ENCODE results near the gene NCK2.

The NCK2 gene

DNA sequence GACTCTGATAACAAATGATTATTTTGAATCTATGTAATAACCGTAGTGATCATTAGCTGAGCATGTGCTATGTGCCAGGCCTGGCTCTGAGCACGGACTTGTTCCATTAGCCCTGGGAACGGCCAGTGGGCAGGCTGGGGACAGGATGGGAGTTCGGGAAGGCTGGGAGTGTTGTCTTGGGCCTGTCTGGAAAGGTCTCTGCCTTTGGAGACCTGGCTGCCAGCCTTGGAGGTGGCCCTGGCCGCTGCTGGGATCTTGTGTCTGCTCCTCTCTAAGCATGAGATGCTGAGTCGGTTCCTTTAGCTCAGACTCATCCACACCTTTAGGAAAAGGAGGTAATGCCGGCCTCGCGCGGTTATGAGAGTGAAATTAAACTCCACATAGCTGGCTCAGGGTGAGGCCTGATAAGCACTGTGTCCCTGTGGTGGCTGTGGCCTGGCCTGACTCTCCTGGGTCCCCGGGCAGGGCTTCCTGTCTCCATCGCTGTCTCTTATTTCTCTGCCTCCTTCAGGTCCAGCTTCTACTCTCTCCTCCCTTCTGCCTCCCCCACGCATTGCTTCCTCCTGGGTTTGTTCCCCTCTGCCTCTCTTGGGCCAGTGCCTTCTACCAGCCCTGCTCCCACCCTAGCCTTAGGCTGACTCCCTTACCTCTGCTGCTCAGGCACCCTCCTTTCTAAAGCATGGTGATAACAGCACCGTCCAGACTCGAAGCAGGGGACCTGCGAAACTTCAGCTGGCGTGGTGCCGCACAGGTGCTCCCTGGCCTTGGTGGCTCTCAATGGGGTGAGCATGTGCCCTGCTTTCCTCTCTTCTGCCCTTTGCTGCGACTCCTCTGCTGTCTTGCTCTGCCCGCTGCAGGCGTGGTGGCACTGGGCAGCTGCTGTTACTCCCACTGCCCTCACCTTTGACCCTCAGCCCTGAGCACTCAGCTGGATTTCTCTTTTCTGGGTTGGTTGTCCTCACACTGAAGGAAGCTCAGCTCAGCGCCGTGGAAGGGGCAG lies 41.8 kb downstream of the NCK2 start:
- H3K4me1 ChIP-seq (ENCODE audit: low read length): peaks cover 39% of the 10 kb centered on the region
- DNase-seq: no peak
- H2AFZ ChIP-seq (ENCODE audit: low read length): no peak overlapping the region
- TF ChIP-seq EZH2 (optimal IDR thresholded peaks at IDR 0.05; ENCODE audit: low read depth, low read length): no peak
- H4K20me1 ChIP-seq (ENCODE audit: insufficient read depth, low read length): peaks cover 20% of the 10 kb centered on the region; the same call in 1 of the 2 replicates
- no peak overlapping the region for H3K27ac ChIP-seq (ENCODE audit: low read length)
- no peaks in the 10 kb centered on the region for H3K9me3 ChIP-seq (replicated peaks; ENCODE audit: insufficient read depth, low read length)
- H3K36me3 ChIP-seq (replicated peaks; ENCODE audit: insufficient read depth, low read length): no peaks in the 10 kb centered on the region
- peaks cover 100% of the 10 kb centered on the region for H3K79me2 ChIP-seq (ENCODE audit: low read length)
- no peak overlapping the region for H3K9ac ChIP-seq (ENCODE audit: low read length)
- H3K27me3 ChIP-seq (replicated peaks; ENCODE audit: insufficient read depth, low read length): no peaks in the 10 kb centered on the region
- H3K9me2 ChIP-seq (replicated peaks; ENCODE audit: insufficient read depth, low read length): no peaks in the 10 kb centered on the region
- H3F3A ChIP-seq (ENCODE audit: insufficient read depth, low read length): peaks cover 21% of the 10 kb centered on the region
- no peak overlapping the region for H3K4me3 ChIP-seq (ENCODE audit: low read length)
- H3K4me2 ChIP-seq (ENCODE audit: low read depth, low read length): no peak overlapping the region

GRCh38 chr2:105787376-105788318 lies 42.9 kb downstream of the NCK2 start:
- TF ChIP-seq EZH2 (optimal IDR thresholded peaks at IDR 0.05; ENCODE audit: low read depth, low read length): no peak
- TF ChIP-seq EZH2phosphoT487 (IDR thresholded peaks at IDR 0.05; ENCODE audit: low read length): no peak
- TF ChIP-seq, protein P1, sequence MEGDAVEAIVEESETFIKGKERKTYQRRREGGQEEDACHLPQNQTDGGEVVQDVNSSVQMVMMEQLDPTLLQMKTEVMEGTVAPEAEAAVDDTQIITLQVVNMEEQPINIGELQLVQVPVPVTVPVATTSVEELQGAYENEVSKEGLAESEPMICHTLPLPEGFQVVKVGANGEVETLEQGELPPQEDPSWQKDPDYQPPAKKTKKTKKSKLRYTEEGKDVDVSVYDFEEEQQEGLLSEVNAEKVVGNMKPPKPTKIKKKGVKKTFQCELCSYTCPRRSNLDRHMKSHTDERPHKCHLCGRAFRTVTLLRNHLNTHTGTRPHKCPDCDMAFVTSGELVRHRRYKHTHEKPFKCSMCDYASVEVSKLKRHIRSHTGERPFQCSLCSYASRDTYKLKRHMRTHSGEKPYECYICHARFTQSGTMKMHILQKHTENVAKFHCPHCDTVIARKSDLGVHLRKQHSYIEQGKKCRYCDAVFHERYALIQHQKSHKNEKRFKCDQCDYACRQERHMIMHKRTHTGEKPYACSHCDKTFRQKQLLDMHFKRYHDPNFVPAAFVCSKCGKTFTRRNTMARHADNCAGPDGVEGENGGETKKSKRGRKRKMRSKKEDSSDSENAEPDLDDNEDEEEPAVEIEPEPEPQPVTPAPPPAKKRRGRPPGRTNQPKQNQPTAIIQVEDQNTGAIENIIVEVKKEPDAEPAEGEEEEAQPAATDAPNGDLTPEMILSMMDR (IDR thresholded peaks at IDR 0.05; ENCODE audit: low read length): no peak
- H3K27ac ChIP-seq (ENCODE audit: low read length): no peak overlapping the region
- H3K4me3 ChIP-seq (ENCODE audit: low read length): no peak overlapping the region
- no peaks in the 10 kb centered on the region for H3K36me3 ChIP-seq (replicated peaks; ENCODE audit: insufficient read depth, low read length)
- H3K9me2 ChIP-seq (replicated peaks; ENCODE audit: insufficient read depth, low read length): no peaks in the 10 kb centered on the region
- H3K9ac ChIP-seq (ENCODE audit: low read length): no peak overlapping the region
- no peak for DNase-seq
- peaks cover 50% of the 10 kb centered on the region for H3K4me1 ChIP-seq (ENCODE audit: low read length)
- H2AFZ ChIP-seq (ENCODE audit: low read length): no peak overlapping the region
- peaks cover 26% of the 10 kb centered on the region for H3F3A ChIP-seq (ENCODE audit: insufficient read depth, low read length)
- no peaks in the 10 kb centered on the region for H3K27me3 ChIP-seq (replicated peaks; ENCODE audit: insufficient read depth, low read length)
- peaks cover 9% of the 10 kb centered on the region; the same call in 1 of the 2 replicates for H4K20me1 ChIP-seq (ENCODE audit: insufficient read depth, low read length)
- no peak overlapping the region for H3K4me2 ChIP-seq (ENCODE audit: low read depth, low read length)
- H3K9me3 ChIP-seq (replicated peaks; ENCODE audit: insufficient read depth, low read length): no peaks in the 10 kb centered on the region
- peaks cover 100% of the 10 kb centered on the region for H3K79me2 ChIP-seq (ENCODE audit: low read length)

- Histone ChIP-seq H3K9ac (ENCODE audit: low read length) (no peak overlapping the region), H4K20me1 (ENCODE audit: insufficient read depth, low read length) (0 out of 2 replicates have a peak, but pooled peaks cover 7% of the 10 kb centered on the region), H3K79me2 (ENCODE audit: low read length) (peaks cover 100% of the 10 kb centered on the region), H3K4me3 (ENCODE audit: low read length) (no peak overlapping the region), H3K27me3 (replicated peaks; ENCODE audit: insufficient read depth, low read length) (no peaks in the 10 kb centered on the region), H3K4me2 (ENCODE audit: low read depth, low read length) (no peak overlapping the region), H2AFZ (ENCODE audit: low read length) (no peak overlapping the region), H3K27ac (ENCODE audit: low read length) (no peak overlapping the region), H3K9me2 (replicated peaks; ENCODE audit: insufficient read depth, low read length) (no peaks in the 10 kb centered on the region), H3K36me3 (replicated peaks; ENCODE audit: insufficient read depth, low read length) (no peaks in the 10 kb centered on the region), H3K9me3 (replicated peaks; ENCODE audit: insufficient read depth, low read length) (no peaks in the 10 kb centered on the region), H3K4me1 (ENCODE audit: low read length) (peaks cover 61% of the 10 kb centered on the region), H3F3A (ENCODE audit: insufficient read depth, low read length) (peaks cover 26% of the 10 kb centered on the region)
- no peak for TF ChIP-seq EZH2phosphoT487 (IDR thresholded peaks at IDR 0.05; ENCODE audit: low read length)
- TF ChIP-seq EZH2 (optimal IDR thresholded peaks at IDR 0.05; ENCODE audit: low read depth, low read length): no peak
- TF ChIP-seq, protein P1 (IDR thresholded peaks at IDR 0.05; ENCODE audit: low read length): no peak
- no peak for DNase-seq
Measured at GRCh38 chr2:105788670-105789290, 44.1 kb downstream of the NCK2 start.

All from MM.1S (cell line).